ENCODE results near the gene MATN1.

- no peak for TF ChIP-seq CTCF (IDR thresholded peaks at IDR 0.05; ENCODE audit: insufficient read depth, low read length)
- TF ChIP-seq POLR2AphosphoS5 (IDR thresholded peaks at IDR 0.05; ENCODE audit: low read depth), result no peak
Observed at GRCh38 chr1:30713311-30713710, 10.1 kb downstream of the MATN1 start.
